PC-9 (cell line): Measurements from ENCODE around the gene ACSF2. TPM values are rescaled to one million over a fixed set of nuclear protein-coding genes. Genes with fewer than 3 reads are reported as not detected.

Source experiments
- BruUV-seq: library from RNA; stranded (reverse); fragments of 400-500 nt; replicated peaks from 2 replicates; lab custom pipeline; 2021; lab: Mats Ljungman, UMichigan
- CTCF ChIA-PET: fragments of 300-600 bp; sonication (Branson Sonifier 250); formaldehyde crosslinking; loops from one replicate; lab custom pipeline; 2022; ENCODE audit warnings: antibody characterized with exemption; lab: Charles Lee
- POLR2A ChIA-PET: fragments of 300-600 bp; sonication (Branson Sonifier 250); formaldehyde crosslinking; loops from one replicate; lab custom pipeline; 2022; ENCODE audit warnings: antibody characterized with exemption; ENCODE audit not compliant: unreplicated experiment; lab: Charles Lee
- DNase-seq, 2 experiments: peaks; one replicate each; pipeline versions ENCODE4 v3.0.0 to v3.0.0-alpha.2; 2015 to 2022; ENCODE audit warnings: mixed read lengths in 1 of 2
- H2AFZ ChIP-seq: fragments of 200-600 bp; sonication (generic); 2 replicates; pipeline ENCODE4 v1.8.1; 2017; ENCODE audit warnings: antibody characterized with exemption
- H3F3A ChIP-seq: fragments of 200-600 bp; sonication (generic); 2 replicates; pipeline ENCODE4 v1.8.1; 2017; ENCODE audit warnings: antibody characterized with exemption, mild to moderate bottlenecking, low read depth; ENCODE audit not compliant: insufficient read depth
- H3K27ac ChIP-seq: fragments of 200-600 bp; sonication (generic); 2 replicates; pipeline ENCODE4 v1.6.1; 2016; ENCODE audit warnings: mixed run types
- H3K27me3 ChIP-seq: fragments of 200-600 bp; sonication (generic); 2 replicates; pipeline ENCODE4 v1.6.1; 2016; ENCODE audit warnings: low read depth, mixed run types; ENCODE audit not compliant: insufficient read depth
- H3K36me3 ChIP-seq: fragments of 200-600 bp; sonication (generic); 2 replicates; pipeline ENCODE4 v1.6.1; 2016; ENCODE audit warnings: low read depth, mixed run types
- H3K4me1 ChIP-seq: fragments of 200-600 bp; sonication (generic); replicated peaks from 2 replicates; pipeline ENCODE4 v1.6.1; 2016; ENCODE audit warnings: mixed run types; ENCODE audit not compliant: insufficient read depth
- H3K4me2 ChIP-seq: fragments of 200-600 bp; sonication (generic); 2 replicates; pipeline ENCODE4 v1.6.1; 2017; ENCODE audit warnings: mixed run types
- H3K4me3 ChIP-seq: fragments of 200-600 bp; sonication (generic); 2 replicates; pipeline ENCODE4 v1.6.1; 2016; ENCODE audit warnings: mixed run types
- H3K79me2 ChIP-seq: fragments of 200-600 bp; sonication (generic); 2 replicates; pipeline ENCODE4 v1.6.1; 2017; ENCODE audit warnings: low read depth, mixed run types
- H3K9me2 ChIP-seq: fragments of 200-600 bp; sonication (generic); 2 replicates; pipeline ENCODE4 v1.8.1; 2017; ENCODE audit warnings: mild to moderate bottlenecking; ENCODE audit not compliant: insufficient read depth
- H3K9me3 ChIP-seq: fragments of 200-600 bp; sonication (generic); 2 replicates; pipeline ENCODE4 v1.8.1; 2016; ENCODE audit warnings: low read depth; ENCODE audit not compliant: insufficient read depth
- H4K20me1 ChIP-seq: fragments of 200-600 bp; sonication (generic); 2 replicates; pipeline ENCODE4 v1.8.1; 2017; ENCODE audit not compliant: insufficient read depth
- CTCF ChIP-seq: fragments of 200-600 bp; sonication (generic); conservative IDR thresholded peaks from 2 replicates; pipeline ENCODE4 v1.6.1; 2017; ENCODE audit warnings: mixed run types, antibody characterized with exemption, mild to moderate bottlenecking, moderate library complexity
- EZH2 ChIP-seq: fragments of 200-600 bp; sonication (generic); IDR thresholded peaks from 2 replicates; pipeline ENCODE4 v1.8.0; 2017; ENCODE audit warnings: antibody characterized with exemption, low read depth
- intact Hi-C: fragments of 100-400 bp; cut with micrococcal nuclease; formaldehyde crosslinking; loops from one replicate; pipeline ENCODE4 v1.10.0; 2022; ENCODE audit not compliant: unreplicated experiment
- total RNA-seq: library from RNA; stranded (reverse); gene quantifications from 2 replicates; pipeline ENCODE4 v1.2.3, GENCODE V29; 2021

The ACSF2 gene
- total RNA-seq, 1 experiment from 2014 or later = 154 TPM

- no peaks in the 10 kb centered on the region for H3K79me2 ChIP-seq
- BruUV-seq = no TSS peak
- ChIA-PET POLR2A (no interaction called here), CTCF (no interaction called here)
- intact Hi-C loops = no loop called here
- DNase-seq = no peak
- H3K9me2 ChIP-seq = no peaks in the 10 kb centered on the region
- H3K4me2 ChIP-seq = no peak overlapping the region
- H3F3A ChIP-seq = peaks cover 18% of the 10 kb centered on the region
- H2AFZ ChIP-seq = no peak overlapping the region
- H3K36me3 ChIP-seq = no peaks in the 10 kb centered on the region
- TF ChIP-seq EZH2 (no peak), CTCF (no peak)
- H3K27me3 ChIP-seq = no peaks in the 10 kb centered on the region
- H4K20me1 ChIP-seq = no peaks in the 10 kb centered on the region
- no peak overlapping the region for H3K4me3 ChIP-seq
- H3K4me1 ChIP-seq = peaks cover 30% of the 10 kb centered on the region
- H3K27ac ChIP-seq = no peak overlapping the region
- H3K9me3 ChIP-seq = no peaks in the 10 kb centered on the region
Observed at GRCh38 chr17:50499270-50499669, 73.3 kb downstream of the ACSF2 start.

- CTCF ChIA-PET = interaction anchor here (0.7 kb wide), 1 partner anchor 12 kb away, joined by 9 read pairs; no protein-coding TSS in a partner anchor
Observed at GRCh38 chr17:50499721-50500120, 73.7 kb downstream of the ACSF2 start.

GRCh38 chr17:50501054-50501453 lies 75.0 kb downstream of the ACSF2 start:
- peaks cover 30% of the 10 kb centered on the region for H3K4me1 ChIP-seq
- intact Hi-C loops = loop anchor here (1.0 kb wide), 1 partner anchor 19 kb away; no protein-coding TSS in a partner anchor

More at GRCh38 chr17:50499721-50500120, 73.7 kb downstream of the ACSF2 start:
- DNase-seq = no peak
- H2AFZ ChIP-seq = no peak overlapping the region
- no peaks in the 10 kb centered on the region for H4K20me1 ChIP-seq
- no peak overlapping the region for H3K27ac ChIP-seq
- H3K4me1 ChIP-seq = peaks cover 34% of the 10 kb centered on the region
- BruUV-seq = no TSS peak
- POLR2A ChIA-PET = no interaction called here
- H3K9me2 ChIP-seq = no peaks in the 10 kb centered on the region
- no peak overlapping the region for H3K4me2 ChIP-seq
- no peaks in the 10 kb centered on the region for H3K36me3 ChIP-seq
- intact Hi-C loops = no loop called here
- H3K79me2 ChIP-seq = no peaks in the 10 kb centered on the region
- no peaks in the 10 kb centered on the region for H3K9me3 ChIP-seq
- H3F3A ChIP-seq = peaks cover 23% of the 10 kb centered on the region
- TF ChIP-seq EZH2 = no peak
- no peak for TF ChIP-seq CTCF
- H3K4me3 ChIP-seq = no peak overlapping the region
- H3K27me3 ChIP-seq = no peaks in the 10 kb centered on the region

More at GRCh38 chr17:50501054-50501453, 75.0 kb downstream of the ACSF2 start:
- Histone ChIP-seq H3K36me3 (no peaks in the 10 kb centered on the region), H3K79me2 (no peaks in the 10 kb centered on the region), H4K20me1 (no peaks in the 10 kb centered on the region), H3K27ac (no peak overlapping the region), H3K9me3 (no peaks in the 10 kb centered on the region), H3K9me2 (no peaks in the 10 kb centered on the region), H2AFZ (no peak overlapping the region), H3K4me3 (no peak overlapping the region), H3K27me3 (no peaks in the 10 kb centered on the region), H3F3A (peaks cover 24% of the 10 kb centered on the region), H3K4me2 (no peak overlapping the region)
- DNase-seq = no peak
- POLR2A ChIA-PET = no interaction called here
- CTCF ChIA-PET = no interaction called here
- no peak for TF ChIP-seq EZH2
- peak; percentile 64 for TF ChIP-seq CTCF
- no TSS peak for BruUV-seq
